Measurements from ENCODE around the gene PPIL1. TPM values are rescaled to one million over a fixed set of nuclear protein-coding genes. Genes with fewer than 3 reads are reported as not detected.

The PPIL1 gene
- total and polyA plus RNA-seq, 4 donors, result 15.8 to 23.9 (median 20.3) TPM

DNA sequence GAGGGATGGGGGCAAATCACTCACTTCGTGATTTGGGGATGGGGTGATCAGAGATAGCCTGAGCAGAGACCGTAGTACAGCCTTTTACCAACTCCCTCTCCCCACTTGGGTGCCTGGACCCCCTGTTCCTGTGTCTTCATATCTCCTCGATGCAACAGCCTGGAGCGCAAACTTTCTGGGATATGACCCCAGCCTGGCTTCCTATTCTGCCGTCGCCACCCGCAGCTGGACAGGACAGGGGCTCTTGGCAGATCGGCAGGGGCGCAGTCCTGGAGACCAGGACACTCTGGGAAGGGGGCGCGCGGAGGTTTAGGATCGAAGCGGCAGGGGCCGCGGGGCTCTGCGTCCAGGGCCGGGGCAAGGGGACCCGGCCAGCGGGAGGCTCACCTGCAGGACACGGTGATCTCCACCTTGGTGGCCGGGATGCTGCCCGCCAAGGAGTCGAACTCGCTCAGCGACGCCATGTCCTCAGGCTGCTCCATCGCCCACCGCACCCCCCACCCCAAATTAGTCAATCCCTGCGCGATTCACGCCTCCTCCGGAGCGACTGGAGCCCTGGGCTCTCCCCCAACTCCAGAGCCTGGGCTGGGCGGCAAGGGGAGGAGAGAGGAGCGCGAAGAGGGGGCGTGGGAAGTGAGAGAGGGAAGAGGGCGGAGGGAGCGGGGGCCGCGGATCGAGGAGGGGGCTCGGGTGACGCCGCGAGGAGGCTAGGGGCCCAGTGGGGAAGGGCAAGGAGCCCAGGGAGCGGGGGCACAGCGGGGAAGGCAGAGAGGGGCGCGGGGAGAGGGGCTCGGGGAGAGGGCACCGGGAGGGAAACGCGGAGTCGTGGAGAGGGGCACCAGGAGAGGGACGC, 35.5 kb downstream of the PPIL1 start, which contains the start of gene CPNE5:
TSS of gene CPNE5 (minus strand) at position 549 of the 853 bp plus-strand sequence. CDS start at position 482, 67 bp downstream.
- Histone ChIP-seq H3K27me3 (ENCODE audit: control insufficient read depth in 4 of 4, insufficient read depth in 4 of 4, low read length in 3 of 4) (peaks cover 0 to 6% (median 2%) of the 10 kb centered on the region in 4 donors), H3K9me3 (ENCODE audit: control insufficient read depth in 4 of 4, low read length in 3 of 4) (no peaks in the 10 kb centered on the region), H3K9ac (ENCODE audit: low read depth in 1 of 2, low read length in 2 of 2) (no peak within 1 kb of the TSS), H3K27ac (ENCODE audit: low read depth in 1 of 2, low read length in 2 of 2) (no peak within 1 kb of the TSS), H3K4me1 (ENCODE audit: control insufficient read depth in 4 of 4, insufficient read depth in 4 of 4, low read length in 3 of 4) (peaks cover 6 to 19% (median 11%) of the 10 kb centered on the region in 4 donors), H3K4me3 (ENCODE audit: low read depth in 1 of 3, low read length in 3 of 3) (peak within 1 kb of the TSS in 1 of 3 donors; percentile 53), H3K36me3 (ENCODE audit: control insufficient read depth in 4 of 4, insufficient read depth in 3 of 4, low read depth in 1 of 4, low read length in 3 of 4) (no peaks in the 10 kb centered on the region)
- no peak for DNase-seq (ENCODE audit: low spot score)
- WGBS, result 10% methylated on average over 57 of the region's 57 CpGs
- TF ChIP-seq, protein P1, sequence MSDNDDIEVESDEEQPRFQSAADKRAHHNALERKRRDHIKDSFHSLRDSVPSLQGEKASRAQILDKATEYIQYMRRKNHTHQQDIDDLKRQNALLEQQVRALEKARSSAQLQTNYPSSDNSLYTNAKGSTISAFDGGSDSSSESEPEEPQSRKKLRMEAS (IDR thresholded peaks at IDR 0.05), result no peak
- TF ChIP-seq GABPA (IDR thresholded peaks at IDR 0.05 in 1 of 2, conservative IDR thresholded peaks at IDR 0.05 in 1 of 2), result no peak
- no peak for TF ChIP-seq REST (IDR thresholded peaks at IDR 0.05)
- TF ChIP-seq SP1 (IDR thresholded peaks at IDR 0.05), result no peak
- no peak for TF ChIP-seq JUND (IDR thresholded peaks at IDR 0.05)
- no peak for TF ChIP-seq RXRA (IDR thresholded peaks at IDR 0.05)
- no peak for TF ChIP-seq NR2F2 (IDR thresholded peaks at IDR 0.05)
- no peak for TF ChIP-seq YY1 (IDR thresholded peaks at IDR 0.05)
- no peak for TF ChIP-seq ZBTB33 (IDR thresholded peaks at IDR 0.05)
- no peak for TF ChIP-seq HNF4G (IDR thresholded peaks at IDR 0.05)
- TF ChIP-seq, protein P2, sequence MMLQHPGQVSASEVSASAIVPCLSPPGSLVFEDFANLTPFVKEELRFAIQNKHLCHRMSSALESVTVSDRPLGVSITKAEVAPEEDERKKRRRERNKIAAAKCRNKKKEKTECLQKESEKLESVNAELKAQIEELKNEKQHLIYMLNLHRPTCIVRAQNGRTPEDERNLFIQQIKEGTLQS (IDR thresholded peaks at IDR 0.05), result no peak
- TF ChIP-seq CTCF (IDR thresholded peaks at IDR 0.05; ENCODE audit: low read depth, low read length, missing input control), result no peak
- no peak for TF ChIP-seq HNF4A (conservative IDR thresholded peaks at IDR 0.05)
- TF ChIP-seq RAD21 (IDR thresholded peaks at IDR 0.05), result no peak
- TF ChIP-seq FOXA1 (IDR thresholded peaks at IDR 0.05), result no peak
- TF ChIP-seq FOXA2 (IDR thresholded peaks at IDR 0.05), result no peak

Data from liver (tissue), 9 donors.